H1 (cell line): ENCODE measurements around the gene TMCO1. TPM values are rescaled to one million over a fixed set of nuclear protein-coding genes. Genes with fewer than 3 reads are reported as not detected.

Experiments
- CTCF ChIA-PET: fragments of 300-600 bp; sonication (Branson Sonifier 250); formaldehyde crosslinking; loops from one replicate; lab custom pipeline; 2021; ENCODE audit not compliant: partially characterized antibody; lab: Charles Lee
- POLR2A ChIA-PET: fragments of 300-600 bp; sonication (Branson Sonifier 250); formaldehyde crosslinking; loops from one replicate; lab custom pipeline; 2021; ENCODE audit warnings: inconsistent platforms; ENCODE audit not compliant: partially characterized antibody; lab: Charles Lee
- DNase-seq, 2 experiments: peaks; one replicate each; pipeline versions ENCODE4 v3.0.0 to v3.0.0-alpha.2; 2010 to 2022; ENCODE audit warnings: low spot score in 2 of 2, low read depth in 1 of 2, mixed read lengths in 1 of 2
- FAIRE-seq: peaks from 2 replicates; lab custom pipeline; 2011; peaks lifted over from hg19 to GRCh38; lab: Jason Lieb, UNC
- H2AFZ ChIP-seq: 2 replicates; pipeline ENCODE4 v1.8.1; 2012; ENCODE audit warnings: low read length, inconsistent platforms
- H2AK5ac ChIP-seq: 2 replicates; pipeline ENCODE4 v1.6.1; 2013; ENCODE audit warnings: low read depth, low read length
- H2BK120ac ChIP-seq: replicated peaks from 2 replicates; pipeline ENCODE3; 2013; ENCODE audit warnings: low read depth, low read length, inconsistent platforms
- H2BK12ac ChIP-seq: 2 replicates; pipeline ENCODE4 v1.6.1; 2013; ENCODE audit warnings: low read depth, low read length
- H2BK15ac ChIP-seq: 2 replicates; pipeline ENCODE4 v1.6.1; 2013; ENCODE audit warnings: low read length
- H2BK20ac ChIP-seq: 2 replicates; pipeline ENCODE4 v1.6.1; 2013; ENCODE audit warnings: low read length
- H2BK5ac ChIP-seq: 2 replicates; pipeline ENCODE4 v1.6.1; 2013; ENCODE audit warnings: low read depth, low read length
- H3K14ac ChIP-seq: 2 replicates; pipeline ENCODE4 v1.6.1; 2013; ENCODE audit warnings: inconsistent platforms; ENCODE audit not compliant: insufficient read length
- H3K18ac ChIP-seq: 2 replicates; pipeline ENCODE4 v1.6.1; 2013; ENCODE audit warnings: low read length; ENCODE audit errors: extremely low read depth
- H3K23ac ChIP-seq: 2 replicates; pipeline ENCODE4 v1.6.1; 2013; ENCODE audit warnings: inconsistent platforms; ENCODE audit not compliant: insufficient read length
- H3K23me2 ChIP-seq: 2 replicates; pipeline ENCODE4 v1.6.1; 2013; ENCODE audit warnings: low read depth, low read length
- H3K27ac ChIP-seq: 2 replicates; pipeline ENCODE4 v1.6.1; 2011; ENCODE audit warnings: low read depth, low read length, inconsistent platforms
- H3K27me3 ChIP-seq, 4 experiments: replicated peaks in 1 of 4; 1 replicate in 1 of 4; 2 replicates in 3 of 4; pipeline versions ENCODE4 v1.6.1 to v1.8.1; 2011 to 2013; ENCODE audit warnings: low read length in 3 of 4, mild to moderate bottlenecking in 3 of 4, inconsistent platforms in 2 of 4, mixed read lengths in 2 of 4, moderate library complexity in 1 of 4; ENCODE audit not compliant: control insufficient read depth in 3 of 4, insufficient read depth in 3 of 4; ENCODE audit errors: extremely low read depth in 1 of 4
- H3K36me3 ChIP-seq, 4 experiments: 2 replicates each; pipeline versions ENCODE4 v1.6.1 to v1.8.1; 2011 to 2013; ENCODE audit warnings: mild to moderate bottlenecking in 4 of 4, low read length in 3 of 4, moderate library complexity in 2 of 4, control low read depth in 1 of 4, inconsistent platforms in 1 of 4; ENCODE audit not compliant: insufficient read depth in 4 of 4, control insufficient read depth in 2 of 4
- H3K4ac ChIP-seq: replicated peaks from 2 replicates; pipeline ENCODE3; 2013; ENCODE audit warnings: low read length, low read depth, mixed read lengths, inconsistent platforms; ENCODE audit not compliant: insufficient read length
- H3K4me1 ChIP-seq, 4 experiments: replicated peaks in 1 of 4; 1 replicate in 1 of 4; 2 replicates in 3 of 4; pipeline versions ENCODE4 v1.6.1 to v1.8.1; 2011 to 2013; ENCODE audit warnings: low read length in 3 of 4, inconsistent platforms in 2 of 4, mixed read lengths in 1 of 4; ENCODE audit not compliant: insufficient read depth in 4 of 4, control insufficient read depth in 3 of 4
- H3K4me2 ChIP-seq, 2 experiments: 2 replicates each; pipeline versions ENCODE4 v1.6.1 to v1.8.1; 2011 to 2013; ENCODE audit warnings: low read depth in 2 of 2, low read length in 2 of 2, control low read depth in 1 of 2, inconsistent platforms in 1 of 2, mild to moderate bottlenecking in 1 of 2; ENCODE audit not compliant: insufficient read depth in 1 of 2
- H3K4me3 ChIP-seq, 4 experiments: fragments of 200-600, 300-600 bp in 1 of 4; sonication (generic), shearing (Covaris generic), sonication (Bioruptor Twin) in 1 of 4; 2 replicates each; pipeline versions ENCODE4 v1.5.1 to v1.8.1; 2011 to 2016; ENCODE audit warnings: low read length in 4 of 4, low read depth in 3 of 4, control low read depth in 2 of 4, inconsistent platforms in 2 of 4, mild to moderate bottlenecking in 2 of 4, mixed read lengths in 1 of 4, moderate library complexity in 1 of 4; ENCODE audit not compliant: insufficient read depth in 2 of 4; ENCODE audit errors: extremely low read depth in 1 of 4
- H3K56ac ChIP-seq: replicated peaks from 2 replicates; pipeline ENCODE3; 2013; ENCODE audit warnings: low read depth, mild to moderate bottlenecking, mixed read lengths, low read length, inconsistent platforms; ENCODE audit not compliant: insufficient read length
- H3K79me1 ChIP-seq: 2 replicates; pipeline ENCODE4 v1.6.1; 2013; ENCODE audit warnings: low read depth, low read length, control low read depth
- H3K79me2 ChIP-seq, 2 experiments: 2 replicates each; pipeline versions ENCODE4 v1.6.1 to v1.8.1; 2012 to 2013; ENCODE audit warnings: low read length in 2 of 2, mild to moderate bottlenecking in 2 of 2, inconsistent platforms in 1 of 2; ENCODE audit not compliant: insufficient read depth in 2 of 2, control insufficient read depth in 1 of 2
- H3K9ac ChIP-seq, 4 experiments: replicated peaks in 1 of 4; 1 replicate in 1 of 4; 2 replicates in 3 of 4; pipeline versions ENCODE4 v1.6.1 to v1.8.1; 2011 to 2013; ENCODE audit warnings: low read depth in 3 of 4, low read length in 3 of 4, control low read depth in 2 of 4, mild to moderate bottlenecking in 2 of 4, moderate library complexity in 2 of 4, inconsistent platforms in 1 of 4; ENCODE audit errors: extremely low read depth in 1 of 4
- H3K9me3 ChIP-seq, 2 experiments: 2 replicates each; pipeline versions ENCODE4 v1.6.1 to v1.8.1; 2012 to 2013; ENCODE audit warnings: mild to moderate bottlenecking in 2 of 2, moderate library complexity in 2 of 2, control low read depth in 1 of 2, inconsistent platforms in 1 of 2, low read depth in 1 of 2, low read length in 1 of 2, mixed read lengths in 1 of 2; ENCODE audit not compliant: insufficient read depth in 2 of 2
- H4K20me1 ChIP-seq, 2 experiments: replicated peaks in 1 of 2; 2 replicates each; pipeline versions ENCODE3 to v1.8.1; 2011 to 2013; ENCODE audit warnings: inconsistent platforms in 2 of 2, low read length in 2 of 2, mild to moderate bottlenecking in 1 of 2; ENCODE audit not compliant: insufficient read depth in 2 of 2, control insufficient read depth in 1 of 2
- H4K5ac ChIP-seq: 2 replicates; pipeline ENCODE4 v1.6.1; 2013; ENCODE audit warnings: low read length, low read depth, mixed read lengths, inconsistent platforms; ENCODE audit not compliant: insufficient read length
- H4K8ac ChIP-seq: 2 replicates; pipeline ENCODE4 v1.8.0; 2013; ENCODE audit warnings: mild to moderate bottlenecking, moderate library complexity, low read length, inconsistent platforms; ENCODE audit not compliant: insufficient read depth; ENCODE audit errors: extremely low read depth
- H4K91ac ChIP-seq: replicated peaks from 2 replicates; pipeline ENCODE3; 2013; ENCODE audit warnings: low read length, mixed read lengths, inconsistent platforms; ENCODE audit not compliant: insufficient read length
- BACH1 ChIP-seq: IDR thresholded peaks from 2 replicates; pipeline ENCODE4 v1.6.1; 2012; ENCODE audit warnings: low read length, improper control_type of control experiment
- EZH2 ChIP-seq: fragments of 200-600 bp; sonication (generic); IDR thresholded peaks from 2 replicates; pipeline ENCODE4 v1.7.1; 2012; ENCODE audit warnings: low read depth, mild to moderate bottlenecking, moderate library complexity, low read length, inconsistent platforms; ENCODE audit not compliant: severe bottlenecking
- RBBP5 ChIP-seq: IDR thresholded peaks from 2 replicates; pipeline ENCODE4 v1.7.1; 2012; ENCODE audit warnings: low read depth, mild to moderate bottlenecking, inconsistent platforms, low read length, moderate library complexity, borderline replicate concordance
- SIRT6 ChIP-seq: IDR thresholded peaks from one replicate; pipeline ENCODE4 v1.7.1; 2012; ENCODE audit warnings: low read length, inconsistent platforms
- WGBS, 2 experiments: shearing (Covaris generic) in 1 of 2; methylation state at CpG; one replicate each; pipeline versions ENCODE4 v1.1.6 to v1.1.7; 2013 to 2015; ENCODE audit warnings: low lambda C conversion rate in 2 of 2, mixed read lengths in 2 of 2, inconsistent platforms in 1 of 2, low coverage in 1 of 2, missing lambda C conversion rate in 1 of 2; ENCODE audit not compliant: insufficient replicate concordance in 2 of 2, insufficient coverage in 1 of 2, insufficient read length in 1 of 2; ENCODE audit errors: extremely low coverage in 1 of 2, missing lambda C conversion rate in 1 of 2; 5-methylcytosine and 5-hydroxymethylcytosine counted together
- polyA plus RNA-seq, 7 experiments: library from polyadenylated mRNA; depleted of rRNA in 3 of 7; stranded (reverse) in 5 of 7; unstranded in 2 of 7; fragments of >200 nt in 5 of 7; fragments of 200-250 nt in 2 of 7; gene quantifications; 1 replicate in 5 of 7; 2 replicates in 1 of 7; 4 replicates in 1 of 7; pipeline versions ENCODE4 v1.2.1 to v1.2.3, GENCODE V29; 2011 to 2013; ENCODE audit warnings: missing spikeins in 2 of 7, mixed read lengths in 2 of 7
- total RNA-seq: library from RNA; stranded (reverse); fragmentation: NEBNext Ultra II Directional; extraction: Animal tissue kit (Norgen Biotek cat#: 25700); gene quantifications from 2 replicates; pipeline ENCODE4 v1.2.1, GENCODE V29; 2021

The TMCO1 gene
- total and polyA plus RNA-seq, 2 of the 8 experiments (the other 6 are each of a cell fraction or from before 2014, with no cell fraction given) = 61.6 to 63.8 TPM

DNA sequence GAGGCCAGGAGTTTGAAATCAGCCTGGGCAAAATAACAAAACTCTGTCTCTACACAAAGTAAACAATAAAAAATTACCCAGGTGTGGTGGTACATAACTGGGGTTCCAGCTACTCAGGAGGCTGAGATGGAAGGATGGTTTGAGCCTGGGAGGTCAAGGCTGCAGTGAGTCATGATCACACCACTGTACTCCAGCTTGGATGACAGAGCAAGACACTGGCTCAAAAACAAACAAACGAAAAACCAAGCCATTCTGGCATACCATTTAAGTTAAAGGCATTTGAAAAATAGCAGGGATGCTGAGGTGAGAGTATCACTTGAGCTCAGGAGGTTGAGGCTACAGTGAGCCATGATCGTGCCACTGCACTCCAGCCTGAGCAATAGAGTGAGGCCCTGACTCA lies 65.0 kb downstream of the TMCO1 start:
- Histone ChIP-seq H3K79me2 (no peaks in the 10 kb centered on the region), H3K79me1 (no peaks in the 10 kb centered on the region), H2BK15ac (no peak overlapping the region), H2AK5ac (no peak overlapping the region), H4K20me1 (no peaks in the 10 kb centered on the region), H3K9me3 (no peaks in the 10 kb centered on the region), H2BK5ac (no peak overlapping the region), H3K4ac (no peak overlapping the region), H3K56ac (no peak overlapping the region), H2AFZ (no peak overlapping the region), H3K23ac (no peak overlapping the region), H3K9ac (no peak overlapping the region), H2BK20ac (no peak overlapping the region), H3K4me3 (no peak overlapping the region), H4K5ac (no peak overlapping the region), H3K23me2 (peaks cover 2% of the 10 kb centered on the region), H3K36me3 (no peaks in the 10 kb centered on the region), H2BK12ac (no peak overlapping the region), H3K14ac (no peak overlapping the region), H2BK120ac (no peak overlapping the region), H3K27me3 (no peaks in the 10 kb centered on the region), H4K91ac (no peak overlapping the region), H3K18ac (no peak overlapping the region), H3K27ac (no peak overlapping the region), H3K4me1 (no peaks in the 10 kb centered on the region), H3K4me2 (no peak overlapping the region), H4K8ac (no peak overlapping the region)
- no peak for FAIRE-seq
- TF ChIP-seq RBBP5 (no peak), BACH1 (no peak), EZH2 (no peak), SIRT6 (no peak)
- POLR2A ChIA-PET = interaction anchor here (0.9 kb wide), 1 partner anchor 126 kb away, joined by 3 read pairs; no protein-coding TSS in a partner anchor
- 97% methylated on average over 2 of the region's 2 CpGs; no CpG with 5 or more reads in 1 of the 2 experiments for WGBS, 2 experiments
- CTCF ChIA-PET = interaction anchor here (0.6 to 1.1 kb wide), 2 partner anchors 111 to 198 kb away, joined by 3 read pairs; no protein-coding TSS in a partner anchor
- DNase-seq = no peak
